Activated naive CD4-positive, alpha-beta T cell treated with anti-CD3 and anti-CD28 coated beads for 36 hours (primary cell): Measurements from ENCODE around the gene AFAP1. TPM values are rescaled to one million over a fixed set of nuclear protein-coding genes. Genes with fewer than 3 reads are reported as not detected.

ENCODE experiments used
- CTCF ChIA-PET: fragments of 350-600 bp; sonication (Branson Sonifier 250); formaldehyde crosslinking; loops from one replicate; lab custom pipeline; 2021; ENCODE audit warnings: antibody characterized with exemption; lab: Charles Lee
- DNase-seq: peaks from one replicate; pipeline ENCODE4 v3.0.0-alpha.2; 2020
- H3K27ac Mint-ChIP-seq: one replicate; pipeline ENCODE4 v1.8.0; 2021; ENCODE audit warnings: mild to moderate bottlenecking, mixed read lengths
- H3K27me3 Mint-ChIP-seq: one replicate; pipeline ENCODE4 v1.8.0; 2021; ENCODE audit warnings: low read depth, mixed read lengths
- H3K36me3 Mint-ChIP-seq: one replicate; pipeline ENCODE4 v1.8.0; 2021; ENCODE audit warnings: low read depth, mixed read lengths
- H3K4me1 Mint-ChIP-seq: one replicate; pipeline ENCODE4 v1.8.0; 2021; ENCODE audit warnings: low read depth, mixed read lengths
- H3K4me3 Mint-ChIP-seq: one replicate; pipeline ENCODE4 v1.8.0; 2021; ENCODE audit warnings: mild to moderate bottlenecking, moderate library complexity, mixed read lengths
- H3K9me3 Mint-ChIP-seq: one replicate; pipeline ENCODE4 v1.8.0; 2021; ENCODE audit warnings: mixed read lengths
- intact Hi-C: fragments of 100-400 bp; cut with micrococcal nuclease; formaldehyde crosslinking; loops from one replicate; pipeline ENCODE4 v1.15.1; 2023
- total RNA-seq, 2 experiments: library from RNA; stranded (reverse); gene quantifications; one replicate each; pipeline ENCODE4 v1.2.3, GENCODE V29; 2021

AFAP1 gene
- total RNA-seq, 2 experiments from 2014 or later, result 26.7 to 28.8 TPM

- Mint-ChIP-seq H3K9me3 (no peaks in the 10 kb centered on the region), H3K27ac (no peak overlapping the region), H3K27me3 (no peaks in the 10 kb centered on the region), H3K4me3 (no peak overlapping the region), H3K36me3 (no peaks in the 10 kb centered on the region), H3K4me1 (peaks cover 46% of the 10 kb centered on the region)
- DNase-seq, result no peak
- intact Hi-C loops, result no loop called here
- CTCF ChIA-PET, result interaction anchor here (0.8 to 1.5 kb wide), 2 partner anchors 19 to 105 kb away, joined by 3 to 5 read pairs; no protein-coding TSS in a partner anchor
Measured at GRCh38 chr4:7907142-7907541, 32.5 kb downstream of the AFAP1 start.

- intact Hi-C loops, result no loop called here
- Mint-ChIP-seq H3K36me3 (no peaks in the 10 kb centered on the region), H3K4me3 (no peak overlapping the region), H3K27ac (no peak overlapping the region), H3K27me3 (no peaks in the 10 kb centered on the region), H3K9me3 (no peaks in the 10 kb centered on the region), H3K4me1 (peaks cover 47% of the 10 kb centered on the region)
- no peak for DNase-seq
- CTCF ChIA-PET, result interaction anchor here (1.5 kb wide), 1 partner anchor 104 kb away, joined by 3 read pairs; no protein-coding TSS in a partner anchor
Measured at GRCh38 chr4:7906171-7906701, 33.4 kb downstream of the AFAP1 start.

- Mint-ChIP-seq H3K36me3 (no peaks in the 10 kb centered on the region), H3K4me3 (no peak overlapping the region), H3K27me3 (no peaks in the 10 kb centered on the region), H3K4me1 (peaks cover 48% of the 10 kb centered on the region), H3K9me3 (no peaks in the 10 kb centered on the region), H3K27ac (no peak overlapping the region)
- no peak for DNase-seq
- CTCF ChIA-PET, result no interaction called here
- intact Hi-C loops, result no loop called here
Measured at GRCh38 chr4:7904952-7905915, 34.4 kb downstream of the AFAP1 start.

- CTCF ChIA-PET, result interaction anchor here (0.5 to 1.6 kb wide), 3 partner anchors 22 to 75 kb away, joined by 3 to 4 read pairs (median 3); no protein-coding TSS in a partner anchor
- Mint-ChIP-seq H3K4me3 (no peak overlapping the region), H3K27ac (no peak overlapping the region), H3K36me3 (no peaks in the 10 kb centered on the region), H3K9me3 (no peaks in the 10 kb centered on the region), H3K27me3 (no peaks in the 10 kb centered on the region), H3K4me1 (peaks cover 39% of the 10 kb centered on the region)
- no peak for DNase-seq
- intact Hi-C loops, result no loop called here
Measured at GRCh38 chr4:7903791-7904516, 35.7 kb downstream of the AFAP1 start.

- Mint-ChIP-seq H3K4me3 (no peak overlapping the region), H3K27ac (no peak overlapping the region), H3K4me1 (peaks cover 41% of the 10 kb centered on the region), H3K36me3 (no peaks in the 10 kb centered on the region), H3K9me3 (no peaks in the 10 kb centered on the region), H3K27me3 (no peaks in the 10 kb centered on the region)
- CTCF ChIA-PET, result interaction anchor here (1.6 kb wide), 1 partner anchor 74 kb away, joined by 3 read pairs; no protein-coding TSS in a partner anchor
- DNase-seq, result no peak
- intact Hi-C loops, result no loop called here
Measured at GRCh38 chr4:7902826-7903225, 36.8 kb downstream of the AFAP1 start.

- DNase-seq, result no peak
- intact Hi-C loops, result no loop called here
- H3K4me3 Mint-ChIP-seq, result no peak overlapping the region
- H3K4me1 Mint-ChIP-seq, result peaks cover 39% of the 10 kb centered on the region
- no peaks in the 10 kb centered on the region for H3K9me3 Mint-ChIP-seq
- H3K27ac Mint-ChIP-seq, result no peak overlapping the region
- CTCF ChIA-PET, result interaction anchor here (0.6 kb wide), 1 partner anchor 122 kb away, joined by 3 read pairs; no protein-coding TSS in a partner anchor
- no peaks in the 10 kb centered on the region for H3K27me3 Mint-ChIP-seq
- no peaks in the 10 kb centered on the region for H3K36me3 Mint-ChIP-seq
Measured at GRCh38 chr4:7902101-7902553, 37.5 kb downstream of the AFAP1 start.

- Mint-ChIP-seq H3K4me1 (peaks cover 41% of the 10 kb centered on the region), H3K4me3 (no peak overlapping the region), H3K9me3 (no peaks in the 10 kb centered on the region), H3K27ac (no peak overlapping the region), H3K36me3 (no peaks in the 10 kb centered on the region), H3K27me3 (no peaks in the 10 kb centered on the region)
- DNase-seq, result no peak
- intact Hi-C loops, result no loop called here
- CTCF ChIA-PET, result no interaction called here
Measured at GRCh38 chr4:7901311-7901885, 38.3 kb downstream of the AFAP1 start.

GRCh38 chr4:7900334-7900909 is 39.2 kb downstream of the AFAP1 start:
- Mint-ChIP-seq H3K4me1 (peaks cover 40% of the 10 kb centered on the region), H3K9me3 (no peaks in the 10 kb centered on the region), H3K27ac (no peak overlapping the region), H3K27me3 (no peaks in the 10 kb centered on the region), H3K4me3 (no peak overlapping the region), H3K36me3 (no peaks in the 10 kb centered on the region)
- intact Hi-C loops, result no loop called here
- CTCF ChIA-PET, result no interaction called here
- DNase-seq, result no peak

GRCh38 chr4:7899184-7899869 is 40.3 kb downstream of the AFAP1 start:
- no peaks in the 10 kb centered on the region for H3K27me3 Mint-ChIP-seq
- no peak overlapping the region for H3K4me3 Mint-ChIP-seq
- DNase-seq, result no peak
- H3K9me3 Mint-ChIP-seq, result no peaks in the 10 kb centered on the region
- CTCF ChIA-PET, result no interaction called here
- intact Hi-C loops, result no loop called here
- no peak overlapping the region for H3K27ac Mint-ChIP-seq
- no peaks in the 10 kb centered on the region for H3K36me3 Mint-ChIP-seq
- peaks cover 40% of the 10 kb centered on the region for H3K4me1 Mint-ChIP-seq

- no peak for DNase-seq
- intact Hi-C loops, result no loop called here
- CTCF ChIA-PET, result interaction anchor here (0.6 kb wide), 1 partner anchor 95 kb away, joined by 3 read pairs; no protein-coding TSS in a partner anchor
- no peak overlapping the region for H3K27ac Mint-ChIP-seq
- no peak overlapping the region for H3K4me3 Mint-ChIP-seq
- peaks cover 37% of the 10 kb centered on the region for H3K4me1 Mint-ChIP-seq
- no peaks in the 10 kb centered on the region for H3K27me3 Mint-ChIP-seq
- no peaks in the 10 kb centered on the region for H3K36me3 Mint-ChIP-seq
- no peaks in the 10 kb centered on the region for H3K9me3 Mint-ChIP-seq
Measured at GRCh38 chr4:7898385-7898784, 41.3 kb downstream of the AFAP1 start.

GRCh38 chr4:7897811-7898210 is 41.9 kb downstream of the AFAP1 start:
- Mint-ChIP-seq H3K4me1 (peaks cover 32% of the 10 kb centered on the region), H3K36me3 (no peaks in the 10 kb centered on the region), H3K9me3 (no peaks in the 10 kb centered on the region), H3K4me3 (no peak overlapping the region), H3K27ac (no peak overlapping the region), H3K27me3 (no peaks in the 10 kb centered on the region)
- DNase-seq, result no peak
- CTCF ChIA-PET, result interaction anchor here (0.6 kb wide), 1 partner anchor 96 kb away, joined by 3 read pairs; no protein-coding TSS in a partner anchor
- intact Hi-C loops, result no loop called here
